Calu3 (cell line): ENCODE data around the gene ENO1. TPM values are rescaled to one million over a fixed set of nuclear protein-coding genes. Genes with fewer than 3 reads are reported as not detected.

Source experiments
- BruUV-seq: library from RNA; stranded (reverse); fragments of 400-500 nt; replicated peaks from 2 replicates; lab custom pipeline; 2021; lab: Mats Ljungman, UMichigan
- CTCF ChIA-PET: fragments of 300-600 bp; sonication (Branson Sonifier 250); formaldehyde crosslinking; loops from one replicate; lab custom pipeline; 2022; ENCODE audit warnings: antibody characterized with exemption; lab: Charles Lee
- DNase-seq: peaks from one replicate; pipeline ENCODE4 v3.0.0; 2022
- H3K27ac Mint-ChIP-seq: one replicate; pipeline ENCODE4 v1.8.0; 2022; ENCODE audit warnings: mixed read lengths; ENCODE audit not compliant: unreplicated experiment
- H3K27me3 Mint-ChIP-seq: one replicate; pipeline ENCODE4 v1.8.0; 2022; ENCODE audit warnings: mixed read lengths; ENCODE audit not compliant: unreplicated experiment
- H3K36me3 Mint-ChIP-seq: one replicate; pipeline ENCODE4 v1.8.0; 2022; ENCODE audit warnings: mild to moderate bottlenecking, moderate library complexity, mixed read lengths; ENCODE audit not compliant: insufficient read depth, unreplicated experiment
- H3K4me1 Mint-ChIP-seq: one replicate; pipeline ENCODE4 v1.8.0; 2022; ENCODE audit warnings: mild to moderate bottlenecking, low read depth, mixed read lengths; ENCODE audit not compliant: unreplicated experiment
- H3K4me3 Mint-ChIP-seq: one replicate; pipeline ENCODE4 v1.8.0; 2022; ENCODE audit warnings: mild to moderate bottlenecking, low read depth, moderate library complexity, mixed read lengths; ENCODE audit not compliant: unreplicated experiment
- H3K9me3 Mint-ChIP-seq: one replicate; pipeline ENCODE4 v1.8.0; 2022; ENCODE audit warnings: low read depth, mixed read lengths; ENCODE audit not compliant: unreplicated experiment
- CTCF ChIP-seq: fragments of 200-600 bp; IDR thresholded peaks from one replicate; pipeline ENCODE4 v1.8.0; 2022; ENCODE audit warnings: antibody characterized with exemption; ENCODE audit not compliant: unreplicated experiment
- intact Hi-C: fragments of 100-400 bp; cut with micrococcal nuclease; formaldehyde crosslinking; loops from one replicate; pipeline ENCODE4 v1.10.0; 2022; ENCODE audit not compliant: unreplicated experiment
- total RNA-seq: library from RNA; stranded (reverse); gene quantifications from 2 replicates; pipeline ENCODE4 v1.2.3, GENCODE V29; 2022

ENO1 gene
- total RNA-seq, 1 experiment from 2014 or later: 1,003 TPM

- no peak for TF ChIP-seq CTCF
- Mint-ChIP-seq H3K36me3 (peaks cover 85% of the 10 kb centered on the region), H3K27me3 (no peaks in the 10 kb centered on the region), H3K9me3 (no peaks in the 10 kb centered on the region), H3K4me3 (no peak overlapping the region), H3K27ac (peak overlapping the region; percentile 36), H3K4me1 (peaks cover 27% of the 10 kb centered on the region)
- intact Hi-C loops: no loop called here
- no peak for DNase-seq
- no TSS peak for BruUV-seq
- CTCF ChIA-PET: no interaction called here
These were observed 8.4 kb downstream of the ENO1 start for GRCh38 chr1:8870103-8870502.

DNA sequence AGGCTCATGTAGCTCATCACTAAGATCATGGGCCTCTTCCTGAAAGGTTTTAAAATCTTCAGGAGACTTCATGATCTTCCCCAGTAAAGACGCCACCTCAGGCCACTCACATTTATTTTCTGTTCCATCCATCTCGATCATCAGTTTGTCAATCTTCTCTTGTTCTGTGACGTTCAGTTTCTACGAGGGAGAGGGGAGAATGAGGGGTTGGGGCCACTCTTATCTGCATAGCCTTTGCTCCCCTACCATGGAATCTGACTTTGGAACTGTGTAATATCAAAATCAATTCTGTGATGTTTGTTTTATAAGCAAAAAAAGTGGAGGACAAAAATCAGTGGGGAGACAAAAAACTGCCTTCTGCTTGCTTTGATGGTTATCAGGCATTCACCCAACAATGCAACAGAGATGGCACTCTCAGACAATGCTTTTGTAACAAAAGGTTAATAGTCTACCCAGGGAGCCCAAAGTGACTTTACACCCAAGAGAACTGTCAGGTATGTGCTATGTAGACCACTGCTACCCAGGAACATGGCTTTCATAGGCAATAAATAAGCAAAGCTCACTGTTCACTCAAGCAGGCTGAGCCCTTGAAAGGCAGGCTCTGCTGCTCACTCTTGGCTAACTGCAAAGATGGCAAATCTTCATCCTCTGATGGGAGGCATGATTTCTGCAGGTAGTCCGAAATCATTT lies 10.5 kb downstream of the ENO1 start:
- Mint-ChIP-seq H3K27ac (no peak overlapping the region), H3K9me3 (no peaks in the 10 kb centered on the region), H3K36me3 (peaks cover 78% of the 10 kb centered on the region), H3K27me3 (no peaks in the 10 kb centered on the region), H3K4me1 (peaks cover 20% of the 10 kb centered on the region), H3K4me3 (no peak overlapping the region)
- CTCF ChIA-PET: no interaction called here
- intact Hi-C loops: no loop called here
- no peak for DNase-seq
- BruUV-seq: no TSS peak
- no peak for TF ChIP-seq CTCF

DNA sequence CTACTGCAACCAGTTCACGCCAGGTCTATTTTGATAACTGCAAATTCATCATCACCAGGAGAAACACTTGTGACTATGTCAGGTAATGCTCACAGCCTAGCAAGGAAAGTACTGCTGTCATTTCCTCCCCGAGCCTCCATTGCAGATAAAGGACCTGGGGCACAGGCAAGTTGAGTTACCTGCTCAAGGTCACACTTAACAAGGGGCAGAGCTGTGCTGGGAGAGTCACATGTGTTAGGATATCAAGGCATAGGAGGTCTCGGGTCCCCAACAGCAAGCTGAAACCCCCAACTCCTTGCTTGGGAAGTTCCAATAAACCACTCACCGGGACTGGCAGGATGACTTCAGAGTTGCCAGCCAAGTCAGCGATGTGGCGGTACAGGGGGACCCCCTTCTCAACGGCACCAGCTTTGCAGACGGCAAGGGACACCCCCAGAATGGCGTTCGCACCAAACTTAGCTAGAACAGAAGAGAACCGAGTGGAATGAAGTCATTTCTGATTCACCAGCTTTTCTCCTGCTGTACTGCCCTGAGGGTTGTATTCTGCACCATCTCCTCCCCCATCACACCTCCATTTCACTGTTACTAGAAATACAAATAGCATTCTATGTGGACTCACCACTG lies 11.6 kb downstream of the ENO1 start:
- BruUV-seq: no TSS peak
- Mint-ChIP-seq H3K9me3 (no peaks in the 10 kb centered on the region), H3K27ac (no peak overlapping the region), H3K4me1 (peaks cover 20% of the 10 kb centered on the region), H3K27me3 (no peaks in the 10 kb centered on the region), H3K36me3 (peaks cover 77% of the 10 kb centered on the region), H3K4me3 (no peak overlapping the region)
- no peak for DNase-seq
- intact Hi-C loops: no loop called here
- CTCF ChIA-PET: no interaction called here
- no peak for TF ChIP-seq CTCF

DNA sequence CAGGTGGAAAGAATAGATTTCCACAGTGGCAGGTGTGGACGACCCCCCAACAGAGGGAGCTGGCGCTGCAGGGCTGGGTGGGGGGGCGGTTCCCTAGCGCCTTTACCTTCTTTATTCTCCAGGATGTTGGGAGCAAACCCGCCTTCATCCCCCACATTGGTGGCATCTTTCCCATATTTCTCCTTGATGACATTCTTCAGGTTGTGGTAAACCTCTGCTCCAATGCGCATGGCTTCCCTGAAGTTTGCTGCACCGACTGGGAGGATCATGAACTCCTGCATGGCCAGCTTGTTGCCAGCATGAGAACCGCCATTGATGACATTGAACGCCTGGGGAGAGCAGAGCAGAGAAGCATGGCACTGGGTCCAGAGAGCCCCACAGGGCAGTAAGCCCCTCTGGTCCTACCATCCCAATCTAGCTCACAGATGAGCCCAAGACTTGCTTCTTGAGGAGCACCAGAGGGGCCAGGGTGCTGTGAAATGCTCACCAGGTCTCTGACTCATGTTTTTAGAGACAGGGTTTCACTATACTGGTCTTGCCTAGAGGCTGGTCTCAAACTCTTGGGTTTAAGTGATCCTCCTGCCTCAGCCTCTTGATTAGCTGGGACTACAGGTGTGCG lies 12.2 kb downstream of the ENO1 start:
- no peak for DNase-seq
- CTCF ChIA-PET: interaction anchor here (0.7 kb wide), 2 partner anchors 32 to 78 kb away, joined by 3 read pairs; no protein-coding TSS in a partner anchor
- H3K4me3 Mint-ChIP-seq: no peak overlapping the region
- H3K36me3 Mint-ChIP-seq: peaks cover 77% of the 10 kb centered on the region
- TF ChIP-seq CTCF: no peak
- intact Hi-C loops: no loop called here
- H3K27ac Mint-ChIP-seq: no peak overlapping the region
- no peaks in the 10 kb centered on the region for H3K27me3 Mint-ChIP-seq
- H3K9me3 Mint-ChIP-seq: no peaks in the 10 kb centered on the region
- no TSS peak for BruUV-seq
- H3K4me1 Mint-ChIP-seq: peaks cover 19% of the 10 kb centered on the region
